B cell (primary cell): ENCODE results near the gene RRBP1. TPM values are rescaled to one million over a fixed set of nuclear protein-coding genes. Genes with fewer than 3 reads are reported as not detected.

ENCODE experiments used
- ATAC-seq: fragments of 200-7000 bp; cut with Tn5 transposase; one replicate; pipeline ENCODE4 v1.10.0; 2021; ENCODE audit warnings: low read depth, mild to moderate bottlenecking, moderate number of reproducible peaks, moderate library complexity
- CTCF ChIA-PET: fragments of 350-600 bp; sonication (Branson Sonifier 250); formaldehyde crosslinking; loops from one replicate; lab custom pipeline; 2021; ENCODE audit warnings: antibody characterized with exemption, inconsistent platforms; lab: Charles Lee
- POLR2A ChIA-PET: fragments of 350-600 bp; sonication (Branson Sonifier 250); formaldehyde crosslinking; loops from one replicate; lab custom pipeline; 2021; ENCODE audit warnings: antibody characterized with exemption; lab: Charles Lee
- DNase-seq: peaks from one replicate; pipeline ENCODE4 v3.0.0; 2013
- H2AFZ ChIP-seq: 2 replicates; pipeline ENCODE4 v1.6.1; 2012; ENCODE audit warnings: mild to moderate bottlenecking, low read depth, low read length; ENCODE audit not compliant: insufficient read depth, poor library complexity, severe bottlenecking
- H3K27ac ChIP-seq, 2 donors: 1 replicate in 1 of 2; 2 replicates in 1 of 2; pipeline ENCODE4 v1.5.1; 2012 to 2013; ENCODE audit warnings: low read length in 2 of 2, mild to moderate bottlenecking in 2 of 2, moderate library complexity in 1 of 2
- H3K27me3 ChIP-seq, 4 experiments: fragments of 200-600 bp in 1 of 4; sonication (generic) in 1 of 4; replicated peaks in 1 of 4; 1 replicate in 2 of 4; 2 replicates in 2 of 4; pipeline versions ENCODE4 v1.6.1 to v1.7.0; 2013 to 2016; ENCODE audit warnings: low read length in 3 of 4, mild to moderate bottlenecking in 2 of 4, mixed read lengths in 1 of 4, moderate library complexity in 1 of 4; ENCODE audit not compliant: insufficient read depth in 4 of 4, control insufficient read depth in 3 of 4; ENCODE audit errors: control extremely low read depth in 1 of 4
- H3K36me3 ChIP-seq, 2 experiments: replicated peaks in 1 of 2; 1 replicate in 1 of 2; 2 replicates in 1 of 2; pipeline versions ENCODE4 v1.6.1 to v1.7.1; 2013; ENCODE audit warnings: low read length in 1 of 2; ENCODE audit not compliant: insufficient read depth in 2 of 2, control insufficient read depth in 1 of 2; ENCODE audit errors: control extremely low read depth in 1 of 2, extremely low read depth in 1 of 2
- H3K4me1 ChIP-seq, 2 donors: fragments of 200-600 bp in 1 of 2; sonication (generic) in 1 of 2; 1 replicate in 1 of 2; 2 replicates in 1 of 2; pipeline versions ENCODE4 v1.5.1 to v1.6.1; 2013 to 2017; ENCODE audit warnings: low read length in 2 of 2; ENCODE audit not compliant: control insufficient read depth in 2 of 2, insufficient read depth in 2 of 2
- H3K4me2 ChIP-seq: replicated peaks from 2 replicates; pipeline ENCODE3; 2012; ENCODE audit warnings: mild to moderate bottlenecking, low read depth, low read length; ENCODE audit not compliant: poor library complexity, severe bottlenecking
- H3K4me3 ChIP-seq, 5 experiments: fragments of 200-600 bp in 1 of 5; sonication (generic) in 1 of 5; 1 replicate in 3 of 5; 2 replicates in 2 of 5; pipeline versions ENCODE4 v1.5.1 to v1.7.0; 2011 to 2016; ENCODE audit warnings: low read length in 4 of 5, mild to moderate bottlenecking in 4 of 5, low read depth in 2 of 5, control low read depth in 1 of 5, moderate library complexity in 1 of 5; ENCODE audit not compliant: insufficient read depth in 1 of 5; ENCODE audit errors: control extremely low read depth in 1 of 5, extremely low read depth in 1 of 5
- H3K79me2 ChIP-seq: fragments of 200-600 bp; sonication (generic); one replicate; pipeline ENCODE4 v1.6.0; 2016; ENCODE audit warnings: low read length; ENCODE audit not compliant: control insufficient read depth, insufficient read depth
- H3K9ac ChIP-seq: fragments of 200-600 bp; sonication (generic); 2 replicates; pipeline ENCODE4 v1.6.1; 2017; ENCODE audit warnings: mild to moderate bottlenecking, low read length, moderate library complexity
- H3K9me3 ChIP-seq, 3 donors: one replicate each; pipeline versions ENCODE4 v1.6.1 to v1.7.1; 2013; ENCODE audit warnings: low read length in 2 of 3; ENCODE audit not compliant: control insufficient read depth in 2 of 3, insufficient read depth in 1 of 3; ENCODE audit errors: control extremely low read depth in 1 of 3
- H4K20me1 ChIP-seq: 2 replicates; pipeline ENCODE4 v1.6.0; 2012; ENCODE audit warnings: mild to moderate bottlenecking, low read length; ENCODE audit not compliant: insufficient read depth, control insufficient read depth, poor library complexity, severe bottlenecking
- H3K27ac Mint-ChIP-seq: one replicate; pipeline ENCODE4 v1.8.0; 2021; ENCODE audit warnings: mixed read lengths
- H3K27me3 Mint-ChIP-seq: one replicate; pipeline ENCODE4 v1.8.0; 2021; ENCODE audit warnings: mixed read lengths
- H3K4me1 Mint-ChIP-seq: one replicate; pipeline ENCODE4 v1.8.0; 2021; ENCODE audit warnings: mixed read lengths
- H3K4me3 Mint-ChIP-seq: one replicate; pipeline ENCODE4 v1.8.0; 2021; ENCODE audit warnings: mixed read lengths
- H3K9me3 Mint-ChIP-seq: one replicate; pipeline ENCODE4 v1.8.0; 2022; ENCODE audit warnings: mixed read lengths; ENCODE audit not compliant: insufficient read depth
- CTCF ChIP-seq: fragments of 200-600 bp; IDR thresholded peaks from one replicate; pipeline ENCODE4 v1.8.0; 2022; ENCODE audit warnings: antibody characterized with exemption, mild to moderate bottlenecking
- EZH2 ChIP-seq: IDR thresholded peaks from 2 replicates; pipeline ENCODE4 v1.6.1; 2012; ENCODE audit warnings: borderline replicate concordance, low read depth, mild to moderate bottlenecking, moderate library complexity, low read length; ENCODE audit not compliant: insufficient read depth, poor library complexity, severe bottlenecking
- WGBS: methylation state at CpG from one replicate; pipeline ENCODE4 v1.1.5; 2013; ENCODE audit warnings: missing lambda C conversion rate; ENCODE audit not compliant: insufficient coverage; 5-methylcytosine and 5-hydroxymethylcytosine counted together
- intact Hi-C: fragments of 100-400 bp; cut with micrococcal nuclease; formaldehyde crosslinking; loops from one replicate; pipeline ENCODE4 v1.10.0; 2022
- polyA plus RNA-seq: library from polyadenylated mRNA; depleted of rRNA; stranded (reverse); fragments of >200 nt; gene quantifications from 2 replicates; pipeline ENCODE4 v1.2.3, GENCODE V29; 2012
- total RNA-seq, 2 donors: library from RNA; stranded (reverse); fragments of 120-200 nt in 1 of 2; gene quantifications; 1 replicate in 1 of 2; 2 replicates in 1 of 2; pipeline versions ENCODE4 v1.2.3 to v1.2.4, GENCODE V29; 2013 to 2022

RRBP1 gene
- total and polyA plus RNA-seq, 2 donors (not counting 1 experiment from before 2014, with no cell fraction given) = 10.9 to 27.5 TPM

- H3K4me1 Mint-ChIP-seq = peaks cover 17% of the 10 kb centered on the region
- no peak overlapping the region for H3K4me2 ChIP-seq
- peaks cover 2 to 7% of the 10 kb centered on the region in 2 donors for H3K4me1 ChIP-seq
- peaks cover 19% of the 10 kb centered on the region for H4K20me1 ChIP-seq
- 99% methylated on average over 9 of the region's 9 CpGs for WGBS
- no peak overlapping the region for H2AFZ ChIP-seq
- H3K79me2 ChIP-seq = peaks cover 51% of the 10 kb centered on the region
- H3K4me3 ChIP-seq = no peak overlapping the region
- no peaks in the 10 kb centered on the region for H3K27me3 ChIP-seq
- DNase-seq (no peak), ATAC-seq (no peak)
- no peak overlapping the region for H3K27ac Mint-ChIP-seq
- intact Hi-C loops = no loop called here
- no peaks in the 10 kb centered on the region for H3K9me3 Mint-ChIP-seq
- TF ChIP-seq EZH2 (no peak), CTCF (no peak)
- H3K36me3 ChIP-seq = no peaks in the 10 kb centered on the region
- H3K9me3 ChIP-seq = no peaks in the 10 kb centered on the region
- POLR2A ChIA-PET = no interaction called here
- no peak overlapping the region for H3K9ac ChIP-seq
- H3K4me3 Mint-ChIP-seq = no peak overlapping the region
- CTCF ChIA-PET = interaction anchor here (0.9 kb wide), 1 partner anchor 264 kb away, joined by 3 read pairs; no protein-coding TSS in a partner anchor
- H3K27ac ChIP-seq = no peak overlapping the region
- H3K27me3 Mint-ChIP-seq = no peaks in the 10 kb centered on the region
These were observed 7.1 kb downstream of the RRBP1 start for GRCh38 chr20:17674722-17675518.

- ATAC-seq (no peak), DNase-seq (no peak)
- H3K79me2 ChIP-seq = peaks cover 58% of the 10 kb centered on the region
- Mint-ChIP-seq H3K4me1 (peaks cover 11% of the 10 kb centered on the region), H3K9me3 (no peaks in the 10 kb centered on the region), H3K4me3 (no peak overlapping the region), H3K27ac (no peak overlapping the region), H3K27me3 (no peaks in the 10 kb centered on the region)
- H3K9me3 ChIP-seq = no peaks in the 10 kb centered on the region
- H4K20me1 ChIP-seq = peaks cover 19% of the 10 kb centered on the region
- no peaks in the 10 kb centered on the region for H3K27me3 ChIP-seq
- no peaks in the 10 kb centered on the region for H3K36me3 ChIP-seq
- no peak overlapping the region for H3K9ac ChIP-seq
- H3K4me3 ChIP-seq = no peak overlapping the region
- H2AFZ ChIP-seq = no peak overlapping the region
- TF ChIP-seq CTCF (no peak), EZH2 (no peak)
- intact Hi-C loops = no loop called here
- no peak overlapping the region for H3K27ac ChIP-seq
- no peak overlapping the region for H3K4me2 ChIP-seq
- POLR2A ChIA-PET = no interaction called here
- CTCF ChIA-PET = no interaction called here
- H3K4me1 ChIP-seq = peaks cover 0 to 6% of the 10 kb centered on the region in 2 donors
- WGBS = 92% methylated on average over 4 of the region's 7 CpGs
These were observed 9.0 kb downstream of the RRBP1 start for GRCh38 chr20:17673084-17673483.
